ENCODE data around the gene SERPINA4.

The SERPINA4 gene

DNA sequence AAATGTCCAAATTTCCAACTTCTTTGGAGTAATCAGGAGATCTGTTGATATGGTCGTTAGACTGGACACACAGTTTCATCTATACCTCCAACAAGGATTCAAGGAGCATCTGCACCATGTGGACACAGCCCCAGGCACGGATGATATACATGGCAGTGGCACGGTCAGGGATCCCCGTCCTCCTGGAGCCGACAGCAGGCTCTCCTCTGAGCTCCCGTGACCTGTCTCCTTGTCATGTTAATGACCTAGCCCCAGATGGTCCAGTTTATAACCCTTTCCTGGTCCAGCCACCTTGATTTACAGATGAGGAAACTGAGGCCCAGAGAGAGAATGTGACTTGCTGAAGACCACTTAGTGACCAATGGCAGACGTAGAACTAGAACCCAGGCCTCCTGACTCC, 16.5 kb upstream of the SERPINA4 start:
- no peak overlapping the region for H3K27ac ChIP-seq (ENCODE audit: low read length)
- peaks cover 5% of the 10 kb centered on the region; the same call in 1 of the 2 replicates for H3K4me1 ChIP-seq (ENCODE audit: insufficient read depth, low read length)
- H3K9me3 ChIP-seq (ENCODE audit: insufficient read depth, low read depth, low read length): no peaks in the 10 kb centered on the region
- no peak overlapping the region for H3K9ac ChIP-seq (ENCODE audit: low read depth, low read length)
- H3K27me3 ChIP-seq (ENCODE audit: insufficient read depth, low read length): no peaks in the 10 kb centered on the region
- no peaks in the 10 kb centered on the region for H3K36me3 ChIP-seq (ENCODE audit: insufficient read depth, low read depth, low read length)
- H3K4me3 ChIP-seq (ENCODE audit: low read length): no peak overlapping the region

DNA sequence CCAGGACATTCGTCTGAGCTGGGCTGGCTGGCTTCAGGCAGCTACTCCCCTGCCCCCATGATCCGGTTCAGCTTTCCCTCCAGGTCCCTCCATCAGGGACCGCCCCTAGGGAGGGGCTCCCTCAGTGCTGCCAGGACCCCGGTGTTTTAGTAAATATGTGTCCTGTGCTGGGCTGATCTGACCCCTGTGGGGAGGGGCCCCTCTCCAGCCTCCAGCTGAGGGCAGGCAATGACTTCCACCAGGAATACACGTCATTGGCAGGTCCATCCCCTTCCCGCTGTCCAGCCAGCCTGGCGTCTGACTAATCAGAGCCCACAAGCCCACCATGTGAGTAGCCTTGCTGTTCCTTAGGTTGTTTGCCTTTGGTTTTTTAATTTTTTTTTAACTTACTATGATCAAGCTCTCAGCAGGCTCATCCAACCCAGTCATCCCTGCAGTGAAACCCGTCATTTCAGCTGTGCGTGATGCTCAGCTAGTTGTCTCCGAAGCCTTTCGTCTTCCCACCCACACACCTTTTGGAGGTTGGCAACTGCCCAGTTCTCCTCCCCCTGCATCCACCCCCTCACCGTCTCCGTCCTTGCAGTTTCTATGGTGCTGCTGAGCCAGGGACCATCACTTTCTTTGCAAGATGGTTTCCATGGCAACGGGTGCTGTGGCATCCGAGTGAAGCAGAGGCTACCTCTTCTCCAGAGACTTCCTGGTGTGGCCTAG, 16.0 kb upstream of the SERPINA4 start:
- H3K4me1 ChIP-seq (ENCODE audit: insufficient read depth, low read length): peaks cover 5% of the 10 kb centered on the region; the same call in 1 of the 2 replicates
- H3K4me3 ChIP-seq (ENCODE audit: low read length): no peak overlapping the region
- no peak overlapping the region for H3K9ac ChIP-seq (ENCODE audit: low read depth, low read length)
- H3K36me3 ChIP-seq (ENCODE audit: insufficient read depth, low read depth, low read length): no peaks in the 10 kb centered on the region
- no peaks in the 10 kb centered on the region for H3K9me3 ChIP-seq (ENCODE audit: insufficient read depth, low read depth, low read length)
- H3K27me3 ChIP-seq (ENCODE audit: insufficient read depth, low read length): no peaks in the 10 kb centered on the region
- H3K27ac ChIP-seq (ENCODE audit: low read length): no peak overlapping the region

DNA sequence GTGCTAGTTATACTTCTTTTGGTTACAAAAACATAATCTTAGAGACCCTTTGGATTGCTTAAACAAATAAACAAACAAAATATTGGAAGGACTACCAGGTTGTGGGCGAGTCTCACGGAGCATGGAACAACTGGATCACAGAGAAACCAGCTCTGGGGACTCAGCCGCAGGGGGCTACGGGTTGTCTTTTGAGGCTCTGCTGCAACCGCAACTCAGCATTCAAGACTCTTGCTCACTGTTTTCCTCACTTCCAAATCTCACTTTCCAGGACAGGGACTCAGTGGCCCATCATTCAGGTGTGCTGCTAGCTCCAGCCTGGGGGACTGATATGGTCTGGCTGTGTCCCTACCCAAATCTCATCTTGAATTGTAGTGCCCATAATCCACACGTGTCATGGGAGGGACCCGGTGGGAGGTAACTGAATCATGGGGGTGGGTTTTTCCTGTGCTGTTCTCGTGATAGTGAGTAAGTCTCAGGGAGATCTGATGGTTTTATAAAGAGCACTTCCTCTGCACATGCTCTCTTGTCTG, 14.0 kb upstream of the SERPINA4 start:
- no peaks in the 10 kb centered on the region for H3K27me3 ChIP-seq (ENCODE audit: insufficient read depth, low read length)
- no peak overlapping the region for H3K27ac ChIP-seq (ENCODE audit: low read length)
- H3K4me3 ChIP-seq (ENCODE audit: low read length): no peak overlapping the region
- peaks cover 5% of the 10 kb centered on the region; the same call in 1 of the 2 replicates for H3K4me1 ChIP-seq (ENCODE audit: insufficient read depth, low read length)
- H3K9me3 ChIP-seq (ENCODE audit: insufficient read depth, low read depth, low read length): no peaks in the 10 kb centered on the region
- no peak overlapping the region for H3K9ac ChIP-seq (ENCODE audit: low read depth, low read length)
- no peaks in the 10 kb centered on the region for H3K36me3 ChIP-seq (ENCODE audit: insufficient read depth, low read depth, low read length)

DNA sequence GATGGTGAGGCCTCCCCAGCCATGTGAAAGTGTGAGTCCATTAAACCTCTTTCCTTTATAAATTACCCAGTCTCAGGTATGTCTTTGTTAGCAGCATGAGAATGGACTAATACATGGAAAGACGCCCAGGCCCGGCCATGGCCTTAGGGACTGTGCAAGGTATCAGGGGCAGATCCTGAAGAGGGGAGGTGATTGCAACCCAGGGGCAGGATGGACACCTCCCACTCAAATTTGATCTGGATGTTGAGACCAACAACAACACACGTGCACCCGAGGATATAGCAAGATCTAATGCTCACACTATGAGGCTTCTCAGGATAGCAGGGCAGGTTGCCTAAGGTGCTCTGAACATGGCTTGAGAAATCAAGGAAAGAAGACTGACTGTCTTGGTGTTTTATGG, 13.5 kb upstream of the SERPINA4 start:
- no peaks in the 10 kb centered on the region for H3K36me3 ChIP-seq (ENCODE audit: insufficient read depth, low read depth, low read length)
- H3K4me3 ChIP-seq (ENCODE audit: low read length): no peak overlapping the region
- H3K9ac ChIP-seq (ENCODE audit: low read depth, low read length): no peak overlapping the region
- H3K27me3 ChIP-seq (ENCODE audit: insufficient read depth, low read length): no peaks in the 10 kb centered on the region
- H3K27ac ChIP-seq (ENCODE audit: low read length): no peak overlapping the region
- H3K4me1 ChIP-seq (ENCODE audit: insufficient read depth, low read length): peaks cover 5% of the 10 kb centered on the region; the same call in 1 of the 2 replicates
- no peaks in the 10 kb centered on the region for H3K9me3 ChIP-seq (ENCODE audit: insufficient read depth, low read depth, low read length)

DNA sequence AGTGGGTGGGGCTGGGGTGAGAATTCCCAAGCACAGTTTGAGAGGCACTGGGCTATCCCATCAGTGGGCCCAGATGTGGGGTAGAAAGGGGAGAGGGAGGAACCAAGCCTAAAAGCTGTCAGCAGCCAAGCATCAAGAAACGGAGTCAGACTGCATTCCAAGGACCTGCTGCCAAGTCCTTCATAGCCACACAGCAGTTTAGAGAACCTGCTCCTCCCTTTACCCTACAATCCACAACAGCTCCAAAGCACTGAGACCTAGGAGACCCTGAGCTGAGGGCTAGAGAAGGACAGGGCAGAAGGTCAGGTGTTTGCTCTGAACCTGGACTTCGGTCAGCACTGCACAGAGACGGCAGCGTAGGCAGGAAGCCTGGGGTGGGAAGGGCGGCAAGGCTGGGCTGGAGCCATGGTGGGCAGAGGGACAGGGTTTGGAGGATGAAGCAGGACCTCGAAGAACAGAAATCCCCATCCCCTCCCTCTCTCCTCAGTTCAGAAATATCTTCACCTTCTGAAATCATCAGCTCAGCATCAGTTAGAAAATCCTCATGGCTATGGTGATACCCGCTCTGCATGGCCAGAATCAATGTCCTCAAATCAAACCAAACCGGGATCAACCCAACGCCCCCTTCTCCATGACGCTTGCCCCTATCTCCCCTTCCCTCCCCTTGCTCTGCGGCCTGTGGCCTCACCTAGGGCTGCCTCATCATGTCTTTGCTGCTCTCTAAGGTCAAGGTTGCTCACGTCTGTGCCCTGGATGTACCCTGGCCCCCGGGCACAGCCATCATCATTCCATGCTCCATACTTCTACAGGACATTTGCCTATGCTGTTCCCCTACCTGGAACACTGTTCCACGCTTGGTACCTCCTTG, 12.9 kb upstream of the SERPINA4 start:
- Histone ChIP-seq H3K4me1 (ENCODE audit: insufficient read depth, low read length) (peaks cover 5% of the 10 kb centered on the region; the same call in 1 of the 2 replicates), H3K27me3 (ENCODE audit: insufficient read depth, low read length) (no peaks in the 10 kb centered on the region), H3K9me3 (ENCODE audit: insufficient read depth, low read depth, low read length) (no peaks in the 10 kb centered on the region), H3K36me3 (ENCODE audit: insufficient read depth, low read depth, low read length) (no peaks in the 10 kb centered on the region), H3K9ac (ENCODE audit: low read depth, low read length) (no peak overlapping the region), H3K4me3 (ENCODE audit: low read length) (no peak overlapping the region), H3K27ac (ENCODE audit: low read length) (no peak overlapping the region)

DNA sequence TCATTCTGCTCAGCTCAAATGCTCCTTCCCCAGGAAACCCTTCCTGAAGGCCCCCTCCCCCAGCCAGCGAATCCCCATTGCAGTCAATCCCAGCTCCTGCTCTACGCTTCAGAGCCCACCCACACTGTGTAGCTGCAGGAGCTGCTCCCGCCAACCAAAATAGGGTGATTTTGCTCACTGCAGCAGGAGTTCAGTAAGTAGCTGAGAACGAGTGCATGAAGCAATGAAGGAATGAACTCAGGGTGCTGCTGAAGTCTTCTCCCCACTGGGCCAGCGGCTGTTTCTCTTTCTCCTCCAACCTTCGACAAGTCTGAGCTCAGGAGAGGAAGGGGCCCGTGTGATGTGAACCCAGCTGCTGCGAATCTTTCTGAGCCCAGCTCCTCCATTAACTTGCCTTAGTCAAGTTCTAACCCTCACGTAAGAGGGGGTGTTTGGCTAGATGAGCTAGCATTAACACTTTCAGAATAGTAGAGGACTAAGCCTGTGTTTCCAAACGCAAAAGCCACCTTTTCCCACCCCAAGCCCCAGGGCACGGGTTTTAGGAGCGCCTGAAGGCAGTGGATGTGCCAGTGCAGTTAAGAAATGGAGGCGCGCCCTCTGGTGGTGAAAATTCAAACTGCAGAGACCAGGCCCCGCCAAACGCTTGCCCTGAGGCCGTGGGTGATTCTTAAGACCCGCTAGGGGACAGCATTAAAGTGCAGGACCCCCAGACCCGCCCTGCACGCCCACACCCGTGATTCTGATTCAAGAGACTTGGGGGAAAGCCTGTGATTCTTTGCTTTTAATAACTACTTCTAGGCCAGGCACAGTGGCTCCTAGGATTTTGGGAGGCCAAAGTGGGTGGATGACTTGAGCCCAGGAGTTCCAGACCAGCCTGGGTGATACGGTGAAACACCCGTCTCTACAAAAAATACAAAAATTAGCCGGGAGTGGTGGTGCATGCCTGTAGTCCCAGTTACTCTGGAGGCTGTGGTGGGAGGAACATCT, 11.9 kb upstream of the SERPINA4 start:
- Histone ChIP-seq H3K36me3 (ENCODE audit: insufficient read depth, low read depth, low read length) (no peaks in the 10 kb centered on the region), H3K4me1 (ENCODE audit: insufficient read depth, low read length) (no peaks in the 10 kb centered on the region; the same call in 1 of the 2 replicates), H3K9ac (ENCODE audit: low read depth, low read length) (no peak overlapping the region), H3K9me3 (ENCODE audit: insufficient read depth, low read depth, low read length) (no peaks in the 10 kb centered on the region), H3K4me3 (ENCODE audit: low read length) (no peak overlapping the region), H3K27me3 (ENCODE audit: insufficient read depth, low read length) (no peaks in the 10 kb centered on the region), H3K27ac (ENCODE audit: low read length) (no peak overlapping the region)

DNA sequence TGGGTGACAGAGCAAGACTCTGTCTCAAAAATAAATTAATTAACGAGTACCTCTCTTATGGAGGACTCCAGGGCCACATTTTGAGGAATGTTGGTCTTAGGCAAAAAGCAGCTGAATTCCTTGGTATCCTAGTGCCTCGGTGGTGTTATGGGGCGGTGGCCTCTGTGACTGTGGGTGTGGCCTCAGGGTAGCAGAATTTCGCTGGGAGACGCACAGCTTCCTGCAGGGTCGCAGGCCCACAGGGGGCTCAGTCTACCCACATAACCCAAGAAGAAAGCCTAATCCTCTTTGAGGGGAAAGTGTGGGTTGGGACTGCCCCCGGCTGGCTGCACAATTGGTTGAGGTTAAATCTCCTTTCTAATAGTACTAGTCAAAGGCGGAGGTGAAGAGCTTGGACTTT, 11.2 kb upstream of the SERPINA4 start:
- no peak overlapping the region for H3K27ac ChIP-seq (ENCODE audit: low read length)
- H3K9me3 ChIP-seq (ENCODE audit: insufficient read depth, low read depth, low read length): no peaks in the 10 kb centered on the region
- no peak overlapping the region for H3K9ac ChIP-seq (ENCODE audit: low read depth, low read length)
- no peaks in the 10 kb centered on the region for H3K36me3 ChIP-seq (ENCODE audit: insufficient read depth, low read depth, low read length)
- H3K4me1 ChIP-seq (ENCODE audit: insufficient read depth, low read length): no peaks in the 10 kb centered on the region; the same call in 1 of the 2 replicates
- no peak overlapping the region for H3K4me3 ChIP-seq (ENCODE audit: low read length)
- no peaks in the 10 kb centered on the region for H3K27me3 ChIP-seq (ENCODE audit: insufficient read depth, low read length)

DNA sequence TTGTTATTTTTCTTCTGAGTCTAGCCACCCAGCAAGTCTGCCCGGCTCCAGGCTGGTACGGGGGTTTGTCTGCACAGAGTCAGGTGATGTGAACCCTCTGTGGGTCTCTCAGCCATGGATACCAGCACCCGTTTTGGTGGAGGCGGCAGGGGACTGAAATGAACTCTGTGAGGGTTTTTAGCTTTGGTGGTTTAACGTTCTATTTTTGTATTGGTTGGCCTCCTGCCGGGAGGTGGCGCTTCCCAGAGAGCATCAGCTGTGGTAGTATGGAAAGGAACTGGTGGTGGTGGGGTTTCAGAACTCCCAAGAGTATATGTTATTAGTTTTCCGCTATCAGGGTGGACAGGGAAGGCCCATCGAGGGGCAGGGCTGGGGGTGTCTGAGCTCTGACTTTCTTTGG, 5.3 kb upstream of the SERPINA4 start:
- H3K4me1 ChIP-seq (ENCODE audit: insufficient read depth, low read length): no peaks in the 10 kb centered on the region
- H3K27ac ChIP-seq (ENCODE audit: low read length): no peak overlapping the region
- no peaks in the 10 kb centered on the region for H3K9me3 ChIP-seq (ENCODE audit: insufficient read depth, low read depth, low read length)
- H3K9ac ChIP-seq (ENCODE audit: low read depth, low read length): no peak overlapping the region
- no peak overlapping the region for H3K4me3 ChIP-seq (ENCODE audit: low read length)
- no peaks in the 10 kb centered on the region for H3K36me3 ChIP-seq (ENCODE audit: insufficient read depth, low read depth, low read length)
- no peaks in the 10 kb centered on the region for H3K27me3 ChIP-seq (ENCODE audit: insufficient read depth, low read length)

DNA sequence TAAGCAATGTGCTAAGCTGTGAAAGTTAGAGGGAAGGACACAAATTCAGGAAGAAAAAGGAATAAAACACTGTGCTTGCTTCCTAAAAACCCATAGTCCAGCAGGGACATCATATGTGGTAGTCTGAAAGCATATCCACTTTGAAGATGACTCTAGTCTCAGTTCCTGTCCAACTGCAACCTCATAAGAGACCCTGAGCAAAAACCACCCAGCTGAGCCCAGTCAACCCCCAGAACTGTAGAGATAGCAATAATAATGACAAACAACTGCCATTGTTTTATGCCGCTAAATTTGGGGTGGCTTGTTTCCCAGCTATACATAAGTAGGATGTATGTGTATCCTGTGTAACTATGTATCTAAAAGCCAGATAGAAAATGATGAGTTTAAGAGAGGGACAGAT, 3.9 kb upstream of the SERPINA4 start:
- Histone ChIP-seq H3K9me3 (ENCODE audit: insufficient read depth, low read depth, low read length) (no peaks in the 10 kb centered on the region), H3K9ac (ENCODE audit: low read depth, low read length) (no peak overlapping the region), H3K27ac (ENCODE audit: low read length) (no peak overlapping the region)

DNA sequence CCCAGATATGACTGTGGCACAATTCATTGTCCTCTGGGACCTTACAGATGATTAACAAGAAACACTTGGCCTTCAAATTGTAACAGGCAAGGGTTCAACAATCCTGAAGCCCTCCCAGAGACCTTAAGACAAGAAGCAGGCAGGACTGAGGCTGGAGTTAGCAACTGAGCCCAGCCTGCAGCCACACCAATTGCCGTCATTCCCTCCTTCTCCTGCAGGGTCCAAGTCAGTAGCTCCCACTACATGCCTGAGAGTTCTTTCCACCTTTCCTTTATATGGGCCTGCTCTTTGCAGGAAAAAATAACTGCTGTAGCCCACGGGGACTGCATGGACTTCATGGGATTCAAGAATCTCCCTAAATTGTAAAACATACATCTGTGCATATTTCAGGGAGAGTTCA, 2.4 kb upstream of the SERPINA4 start:
- Histone ChIP-seq H3K27me3 (ENCODE audit: insufficient read depth, low read length) (no peaks in the 10 kb centered on the region), H3K4me3 (ENCODE audit: low read length) (no peak overlapping the region), H3K9me3 (ENCODE audit: insufficient read depth, low read depth, low read length) (no peaks in the 10 kb centered on the region), H3K36me3 (ENCODE audit: insufficient read depth, low read depth, low read length) (no peaks in the 10 kb centered on the region), H3K27ac (ENCODE audit: low read length) (no peak overlapping the region), H3K4me1 (ENCODE audit: insufficient read depth, low read length) (no peaks in the 10 kb centered on the region), H3K9ac (ENCODE audit: low read depth, low read length) (no peak overlapping the region)

More for the DNA sequence above, 3.9 kb upstream of the SERPINA4 start:
- H3K27me3 ChIP-seq (ENCODE audit: insufficient read depth, low read length): no peaks in the 10 kb centered on the region
- no peaks in the 10 kb centered on the region for H3K4me1 ChIP-seq (ENCODE audit: insufficient read depth, low read length)
- no peaks in the 10 kb centered on the region for H3K36me3 ChIP-seq (ENCODE audit: insufficient read depth, low read depth, low read length)
- no peak overlapping the region for H3K4me3 ChIP-seq (ENCODE audit: low read length)

DNA sequence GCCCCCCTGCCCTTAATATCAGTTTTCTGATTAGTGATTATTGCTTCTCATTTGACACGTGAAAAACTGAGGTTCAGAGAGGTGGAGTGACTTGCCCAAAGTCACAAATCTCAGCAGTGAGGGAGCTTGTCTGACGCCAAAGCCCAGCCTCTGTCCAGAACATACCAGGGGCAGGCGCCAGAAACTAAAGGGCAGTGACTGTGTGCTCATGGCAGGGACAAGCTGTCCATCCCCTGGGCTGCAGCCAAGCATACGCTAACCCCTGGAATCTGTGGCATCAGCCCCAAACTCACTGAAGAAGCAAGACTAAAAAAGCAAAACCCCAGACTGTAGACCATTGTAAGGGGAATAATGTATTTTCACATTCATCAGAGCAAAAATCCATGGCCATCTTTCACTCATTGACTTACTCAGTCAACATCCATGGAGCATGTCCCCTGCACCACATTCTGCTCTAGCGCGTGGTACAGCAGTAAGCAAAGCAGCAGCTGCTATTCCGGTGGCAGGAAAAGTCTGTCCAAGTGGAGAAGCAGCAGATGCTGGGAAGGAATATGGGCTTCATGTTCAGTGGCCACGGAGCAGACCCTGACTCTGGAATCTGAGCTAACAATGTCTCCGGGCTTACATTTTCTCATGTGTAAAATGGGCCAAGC, 1.5 kb upstream of the SERPINA4 start:
- Histone ChIP-seq H3K9ac (ENCODE audit: low read depth, low read length) (no peak overlapping the region), H3K9me3 (ENCODE audit: insufficient read depth, low read depth, low read length) (no peaks in the 10 kb centered on the region), H3K4me1 (ENCODE audit: insufficient read depth, low read length) (no peaks in the 10 kb centered on the region), H3K27ac (ENCODE audit: low read length) (no peak overlapping the region), H3K27me3 (ENCODE audit: insufficient read depth, low read length) (no peaks in the 10 kb centered on the region), H3K36me3 (ENCODE audit: insufficient read depth, low read depth, low read length) (no peaks in the 10 kb centered on the region), H3K4me3 (ENCODE audit: low read length) (no peak overlapping the region)
